HG03460 (cell line): Measurements from ENCODE around the gene FBXL17.

ENCODE experiments used
- ATAC-seq: cut with Tn5 transposase; IDR thresholded peaks from one replicate; pipeline ENCODE4 v1.9.1; 2021; ENCODE audit not compliant: unreplicated experiment

The FBXL17 gene

GRCh38 chr5:107959573-107960279, 422.2 kb downstream of the FBXL17 start:
- ATAC-seq = no peak

- no peak for ATAC-seq
These were observed 423.0 kb downstream of the FBXL17 start for GRCh38 chr5:107958861-107959260.

GRCh38 chr5:107958432-107958831, 423.5 kb downstream of the FBXL17 start:
- ATAC-seq = no peak

GRCh38 chr5:107957051-107957450, 424.8 kb downstream of the FBXL17 start:
- ATAC-seq = no peak

GRCh38 chr5:107955321-107955720, 426.6 kb downstream of the FBXL17 start:
- no peak for ATAC-seq

- ATAC-seq = no peak
These were observed 427.6 kb downstream of the FBXL17 start for GRCh38 chr5:107954254-107954653.

GRCh38 chr5:107952450-107952849, 429.4 kb downstream of the FBXL17 start:
- no peak for ATAC-seq

GRCh38 chr5:107951309-107951708, 430.6 kb downstream of the FBXL17 start:
- no peak for ATAC-seq

GRCh38 chr5:107950776-107951175, 431.1 kb downstream of the FBXL17 start:
- ATAC-seq = no peak

GRCh38 chr5:107949688-107950341, 432.1 kb downstream of the FBXL17 start:
- ATAC-seq = no peak

- ATAC-seq = no peak
These were observed 433.5 kb downstream of the FBXL17 start for GRCh38 chr5:107948377-107948776.

GRCh38 chr5:107945061-107945460, 436.8 kb downstream of the FBXL17 start:
- no peak for ATAC-seq

GRCh38 chr5:107943923-107944322, 438.0 kb downstream of the FBXL17 start:
- ATAC-seq = no peak

GRCh38 chr5:107941036-107941435, 440.9 kb downstream of the FBXL17 start:
- ATAC-seq = no peak

GRCh38 chr5:107937651-107938355, 444.1 kb downstream of the FBXL17 start:
- ATAC-seq = no peak

- no peak for ATAC-seq
These were observed 444.7 kb downstream of the FBXL17 start for GRCh38 chr5:107937204-107937603.

- ATAC-seq = no peak
These were observed 445.4 kb downstream of the FBXL17 start for GRCh38 chr5:107936515-107936914.

- no peak for ATAC-seq
These were observed 446.3 kb downstream of the FBXL17 start for GRCh38 chr5:107935645-107936044.

- no peak for ATAC-seq
These were observed 448.6 kb downstream of the FBXL17 start for GRCh38 chr5:107933326-107933725.

- no peak for ATAC-seq
These were observed 451.0 kb downstream of the FBXL17 start for GRCh38 chr5:107930891-107931290.

- ATAC-seq = no peak
These were observed 451.8 kb downstream of the FBXL17 start for GRCh38 chr5:107930092-107930491.

- no peak for ATAC-seq
These were observed 452.8 kb downstream of the FBXL17 start for GRCh38 chr5:107929080-107929479.
